ENCODE results near the gene ZGPAT. TPM values are rescaled to one million over a fixed set of nuclear protein-coding genes. Genes with fewer than 3 reads are reported as not detected.
A peak's percentile ranks its signal among the peaks of the same experiment; 100 is the strongest.

ZGPAT gene
- total and polyA plus RNA-seq, 2 of the 13 experiments (the other 11 are each of a cell fraction or from before 2014, with no cell fraction given), result 23.0 to 41.9 TPM

DNA sequence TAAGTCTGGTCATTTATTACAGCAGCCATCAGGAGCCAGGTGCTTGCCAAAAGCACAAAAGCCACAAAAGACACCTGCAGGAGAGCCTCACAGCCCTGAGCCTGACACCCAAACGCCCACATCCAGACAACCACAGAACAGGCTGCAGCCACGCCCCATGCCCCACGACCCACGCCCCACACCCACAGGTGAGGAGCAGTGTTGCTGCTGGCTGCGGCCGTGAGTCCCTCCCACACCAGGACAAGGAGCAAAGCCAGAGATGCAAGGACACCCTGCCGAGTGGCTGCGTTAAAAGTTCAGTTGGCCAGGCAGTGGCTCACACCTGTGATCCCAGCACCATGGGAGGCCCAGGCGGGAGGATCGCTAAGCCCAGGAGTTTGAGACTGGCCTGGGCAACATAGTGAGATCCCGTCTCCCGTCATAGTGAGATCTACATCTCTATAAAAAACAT, 74.7 kb downstream of the ZGPAT start (continued):
- TF ChIP-seq ARID2 (CRISPR knock-in tag; IDR thresholded peaks at IDR 0.05; ENCODE audit: borderline replicate concordance) (no peak), ZNF572 (CRISPR knock-in tag; IDR thresholded peaks at IDR 0.05) (no peak), MTF2 (CRISPR knock-in tag; IDR thresholded peaks at IDR 0.05; ENCODE audit: borderline replicate concordance) (no peak), ZNF234 (CRISPR knock-in tag; conservative IDR thresholded peaks at IDR 0.05) (no peak), ZNF550 (CRISPR knock-in tag; IDR thresholded peaks at IDR 0.05; ENCODE audit: borderline replicate concordance) (no peak), ZNF263 (CRISPR knock-in tag; IDR thresholded peaks at IDR 0.05) (no peak), ZNF776 (CRISPR knock-in tag; IDR thresholded peaks at IDR 0.05) (no peak), MXD4 (CRISPR knock-in tag; IDR thresholded peaks at IDR 0.05) (0 out of 2 replicates have a peak, but pooled peaks have one; percentile 12), TAF1 (CRISPR knock-in tag; IDR thresholded peaks at IDR 0.05) (no peak), ZNF589 (CRISPR knock-in tag; conservative IDR thresholded peaks at IDR 0.05) (no peak), ZFP82 (CRISPR knock-in tag; IDR thresholded peaks at IDR 0.05; ENCODE audit: borderline replicate concordance) (no peak), ZNF557 (CRISPR knock-in tag; IDR thresholded peaks at IDR 0.05) (no peak), ZSCAN9 (CRISPR knock-in tag; IDR thresholded peaks at IDR 0.05; ENCODE audit: borderline replicate concordance) (no peak), NONO (IDR thresholded peaks at IDR 0.05) (no peak), NONO (CRISPR knock-in tag; conservative IDR thresholded peaks at IDR 0.05) (no peak), ZBTB21 (CRISPR knock-in tag; IDR thresholded peaks at IDR 0.05) (no peak), KDM5B (CRISPR knock-in tag; IDR thresholded peaks at IDR 0.05; ENCODE audit: borderline replicate concordance) (no peak), ZNF326 (CRISPR knock-in tag; IDR thresholded peaks at IDR 0.05; ENCODE audit: borderline replicate concordance) (no peak), TMF1 (CRISPR knock-in tag; IDR thresholded peaks at IDR 0.05; ENCODE audit: low read depth) (no peak), ZNF782 (CRISPR knock-in tag; IDR thresholded peaks at IDR 0.05; ENCODE audit: borderline replicate concordance) (0 out of 2 replicates have a peak, but pooled peaks have one; percentile 54), ZNF652 (CRISPR knock-in tag; IDR thresholded peaks at IDR 0.05; ENCODE audit: borderline replicate concordance, low read depth) (no peak), ERF (CRISPR knock-in tag; IDR thresholded peaks at IDR 0.05) (no peak), ZIK1 (CRISPR knock-in tag; IDR thresholded peaks at IDR 0.05; ENCODE audit: borderline replicate concordance, low read depth) (no peak), PPARG (CRISPR knock-in tag; conservative IDR thresholded peaks at IDR 0.05) (no peak), DPF2 (CRISPR knock-in tag; IDR thresholded peaks at IDR 0.05; ENCODE audit: borderline replicate concordance, low read depth) (no peak), KMT2B (CRISPR knock-in tag; IDR thresholded peaks at IDR 0.05) (no peak), ZNF34 (CRISPR knock-in tag; IDR thresholded peaks at IDR 0.05; ENCODE audit: borderline replicate concordance) (no peak)
- TF ChIP-seq, protein P1, sequence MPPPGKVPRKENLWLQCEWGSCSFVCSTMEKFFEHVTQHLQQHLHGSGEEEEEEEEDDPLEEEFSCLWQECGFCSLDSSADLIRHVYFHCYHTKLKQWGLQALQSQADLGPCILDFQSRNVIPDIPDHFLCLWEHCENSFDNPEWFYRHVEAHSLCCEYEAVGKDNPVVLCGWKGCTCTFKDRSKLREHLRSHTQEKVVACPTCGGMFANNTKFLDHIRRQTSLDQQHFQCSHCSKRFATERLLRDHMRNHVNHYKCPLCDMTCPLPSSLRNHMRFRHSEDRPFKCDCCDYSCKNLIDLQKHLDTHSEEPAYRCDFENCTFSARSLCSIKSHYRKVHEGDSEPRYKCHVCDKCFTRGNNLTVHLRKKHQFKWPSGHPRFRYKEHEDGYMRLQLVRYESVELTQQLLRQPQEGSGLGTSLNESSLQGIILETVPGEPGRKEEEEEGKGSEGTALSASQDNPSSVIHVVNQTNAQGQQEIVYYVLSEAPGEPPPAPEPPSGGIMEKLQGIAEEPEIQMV (CRISPR knock-in tag; IDR thresholded peaks at IDR 0.05; ENCODE audit: low read depth), result 0 out of 2 replicates have a peak, but pooled peaks have one; percentile 49
- TF ChIP-seq, protein P2, sequence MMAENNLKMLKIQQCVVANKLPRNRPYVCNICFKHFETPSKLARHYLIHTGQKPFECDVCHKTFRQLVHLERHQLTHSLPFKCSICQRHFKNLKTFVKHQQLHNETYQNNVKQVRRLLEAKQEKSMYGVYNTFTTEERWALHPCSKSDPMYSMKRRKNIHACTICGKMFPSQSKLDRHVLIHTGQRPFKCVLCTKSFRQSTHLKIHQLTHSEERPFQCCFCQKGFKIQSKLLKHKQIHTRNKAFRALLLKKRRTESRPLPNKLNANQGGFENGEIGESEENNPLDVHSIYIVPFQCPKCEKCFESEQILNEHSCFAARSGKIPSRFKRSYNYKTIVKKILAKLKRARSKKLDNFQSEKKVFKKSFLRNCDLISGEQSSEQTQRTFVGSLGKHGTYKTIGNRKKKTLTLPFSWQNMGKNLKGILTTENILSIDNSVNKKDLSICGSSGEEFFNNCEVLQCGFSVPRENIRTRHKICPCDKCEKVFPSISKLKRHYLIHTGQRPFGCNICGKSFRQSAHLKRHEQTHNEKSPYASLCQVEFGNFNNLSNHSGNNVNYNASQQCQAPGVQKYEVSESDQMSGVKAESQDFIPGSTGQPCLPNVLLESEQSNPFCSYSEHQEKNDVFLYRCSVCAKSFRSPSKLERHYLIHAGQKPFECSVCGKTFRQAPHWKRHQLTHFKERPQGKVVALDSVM (CRISPR knock-in tag; IDR thresholded peaks at IDR 0.05), result 0 out of 2 replicates have a peak, but pooled peaks have one; percentile 13
